GM23338 (cell line): Measurements from ENCODE around the gene RHEX. TPM values are rescaled to one million over a fixed set of nuclear protein-coding genes. Genes with fewer than 3 reads are reported as not detected.

Experiments used
- ATAC-seq: fragments of 200-7000 bp; cut with Tn5 transposase; 3 replicates; pipeline ENCODE4 v1.9.1; 2020
- DNase-seq: peaks from one replicate; pipeline ENCODE4 v3.0.0-alpha.2; 2015; ENCODE audit warnings: low spot score
- H2AFZ ChIP-seq: fragments of 200-600 bp; sonication (generic); 2 replicates; pipeline ENCODE4 v1.8.0; 2016; ENCODE audit warnings: antibody characterized with exemption, mild to moderate bottlenecking, moderate library complexity
- H3F3A ChIP-seq: fragments of 200-600 bp; sonication (generic); replicated peaks from 2 replicates; pipeline ENCODE4 v1.8.0; 2017; ENCODE audit warnings: antibody characterized with exemption, mixed run types, low read depth
- H3K27ac ChIP-seq: fragments of 200-600 bp; sonication (generic); 2 replicates; pipeline ENCODE4 v1.6.1; 2016; ENCODE audit warnings: low read depth
- H3K27me3 ChIP-seq: fragments of 200-600 bp; sonication (generic); 2 replicates; pipeline ENCODE4 v1.8.0; 2016; ENCODE audit warnings: mild to moderate bottlenecking, mixed run types, moderate library complexity; ENCODE audit not compliant: insufficient read depth
- H3K36me3 ChIP-seq: fragments of 200-600 bp; sonication (generic); 2 replicates; pipeline ENCODE4 v1.8.0; 2016; ENCODE audit warnings: mild to moderate bottlenecking; ENCODE audit not compliant: insufficient read depth
- H3K4me1 ChIP-seq: fragments of 200-600 bp; sonication (generic); 2 replicates; pipeline ENCODE4 v1.8.0; 2016; ENCODE audit warnings: mild to moderate bottlenecking, moderate library complexity; ENCODE audit not compliant: insufficient read depth
- H3K4me2 ChIP-seq: fragments of 200-600 bp; sonication (generic); 2 replicates; pipeline ENCODE4 v1.7.1; 2017; ENCODE audit warnings: mixed run types
- H3K4me3 ChIP-seq: fragments of 200-600 bp; sonication (generic); 2 replicates; pipeline ENCODE4 v1.6.1; 2016; ENCODE audit warnings: mixed run types
- H3K79me2 ChIP-seq: fragments of 200-600 bp; sonication (generic); replicated peaks from 2 replicates; pipeline ENCODE4 v1.8.0; 2017; ENCODE audit warnings: mild to moderate bottlenecking; ENCODE audit not compliant: insufficient read depth
- H3K9me2 ChIP-seq: fragments of 200-600 bp; sonication (generic); 2 replicates; pipeline ENCODE4 v1.8.0; 2017; ENCODE audit not compliant: insufficient read depth
- H4K20me1 ChIP-seq: fragments of 200-600 bp; sonication (generic); replicated peaks from 2 replicates; pipeline ENCODE4 v1.8.0; 2017; ENCODE audit warnings: mild to moderate bottlenecking; ENCODE audit not compliant: insufficient read depth
- H3K27ac Mint-ChIP-seq: 2 replicates; pipeline ENCODE4 v1.8.0; 2020; ENCODE audit warnings: inconsistent platforms, mild to moderate bottlenecking, moderate library complexity, mixed read lengths
- H3K27me3 Mint-ChIP-seq: 3 replicates; pipeline ENCODE4 v1.8.0; 2022; ENCODE audit warnings: low read depth, mild to moderate bottlenecking, moderate library complexity, mixed read lengths, inconsistent platforms; ENCODE audit not compliant: insufficient read depth, poor library complexity
- H3K36me3 Mint-ChIP-seq: 3 replicates; pipeline ENCODE4 v1.8.0; 2021; ENCODE audit warnings: low read depth, mild to moderate bottlenecking, inconsistent platforms, moderate library complexity, mixed read lengths
- H3K4me1 Mint-ChIP-seq: 3 replicates; pipeline ENCODE4 v1.8.0; 2020; ENCODE audit warnings: mild to moderate bottlenecking, inconsistent platforms, mixed read lengths
- H3K4me3 Mint-ChIP-seq: 3 replicates; pipeline ENCODE4 v1.8.0; 2021; ENCODE audit warnings: moderate library complexity, mild to moderate bottlenecking, inconsistent platforms, mixed read lengths
- H3K9me3 Mint-ChIP-seq: 3 replicates; pipeline ENCODE4 v1.8.0; 2020; ENCODE audit warnings: moderate library complexity, mild to moderate bottlenecking, inconsistent platforms, mixed read lengths
- CREB1 ChIP-seq: fragments of 250-450 bp; sonication (Bioruptor Pico); IDR thresholded peaks from 2 replicates; pipeline ENCODE4 v1.5.0; 2020; ENCODE audit warnings: low read depth, mild to moderate bottlenecking, moderate library complexity
- ETS1 ChIP-seq: IDR thresholded peaks from 2 replicates; pipeline ENCODE4 v1.6.1; 2016; ENCODE audit warnings: antibody characterized with exemption
- EZH2 ChIP-seq: fragments of 200-600 bp; sonication (generic); IDR thresholded peaks from one replicate; pipeline ENCODE4 v1.8.0; 2017; ENCODE audit warnings: antibody characterized with exemption, mild to moderate bottlenecking, low read depth; ENCODE audit not compliant: unreplicated experiment
- JUNB ChIP-seq: IDR thresholded peaks from one replicate; pipeline ENCODE4 v1.6.1; 2016; ENCODE audit warnings: antibody characterized with exemption; ENCODE audit not compliant: unreplicated experiment
- NANOG ChIP-seq: IDR thresholded peaks from 2 replicates; pipeline ENCODE4 v1.6.1; 2016; ENCODE audit warnings: antibody characterized with exemption, borderline replicate concordance
- STAT1 ChIP-seq: IDR thresholded peaks from one replicate; pipeline ENCODE4 v1.6.1; 2016; ENCODE audit warnings: antibody characterized with exemption; ENCODE audit not compliant: unreplicated experiment
- ZNF114 ChIP-seq: fragments of 250-450 bp; sonication (Bioruptor Pico); IDR thresholded peaks from 2 replicates; pipeline ENCODE4 v1.5.0; 2020; ENCODE audit warnings: mild to moderate bottlenecking, moderate library complexity
- polyA plus RNA-seq: library from polyadenylated mRNA; unstranded; fragments of >200 nt; fragmentation: Nextera tagmentation; extraction: Ambion mirVana; gene quantifications from 2 replicates; pipeline ENCODE4 v1.2.1, GENCODE V29; 2016
- total RNA-seq: library from RNA; depleted of rRNA; stranded (reverse); fragments of >200 nt; shearing (Covaris generic); gene quantifications from 2 replicates; pipeline ENCODE4 v1.2.3, GENCODE V29; 2014
- TF ChIP-seq, protein P1 (sequence below), 2 experiments: fragments of 200-600 bp in 1 of 2; sonication (generic) in 1 of 2; conservative IDR thresholded peaks; 2 replicates each; pipeline versions ENCODE4 v1.5.1 to v1.6.1; 2016 to 2017; ENCODE audit warnings: antibody characterized with exemption in 2 of 2, low read depth in 2 of 2, mild to moderate bottlenecking in 2 of 2, moderate library complexity in 1 of 2

Gene RHEX
- total and polyA plus RNA-seq, 2 experiments from 2014 or later: not detected

- Histone ChIP-seq H3F3A (no peaks in the 10 kb centered on the region), H3K4me3 (no peak overlapping the region), H3K9me2 (no peaks in the 10 kb centered on the region), H3K27ac (no peak overlapping the region), H3K4me1 (no peaks in the 10 kb centered on the region), H4K20me1 (no peaks in the 10 kb centered on the region), H3K79me2 (no peaks in the 10 kb centered on the region), H3K4me2 (no peak overlapping the region), H2AFZ (no peak overlapping the region), H3K36me3 (no peaks in the 10 kb centered on the region), H3K27me3 (no peaks in the 10 kb centered on the region)
- TF ChIP-seq CREB1 (CRISPR knock-in tag) (no peak), EZH2 (no peak), JUNB (no peak), ETS1 (no peak), NANOG (no peak)
- H3K4me1 Mint-ChIP-seq: no peaks in the 10 kb centered on the region
- no peak overlapping the region for H3K4me3 Mint-ChIP-seq
- no peaks in the 10 kb centered on the region for H3K36me3 Mint-ChIP-seq
- H3K9me3 Mint-ChIP-seq: no peaks in the 10 kb centered on the region
- no peak for ATAC-seq
- H3K27ac Mint-ChIP-seq: no peak overlapping the region
- peaks cover 8% of the 10 kb centered on the region for H3K27me3 Mint-ChIP-seq
- DNase-seq: no peak
Observed at GRCh38 chr1:206110161-206110560, 57.2 kb downstream of the RHEX start.

GRCh38 chr1:206110820-206111219, 57.8 kb downstream of the RHEX start:
- no peaks in the 10 kb centered on the region for H3K9me3 Mint-ChIP-seq
- H3K4me1 ChIP-seq: no peaks in the 10 kb centered on the region
- DNase-seq (no peak), ATAC-seq (no peak)
- H4K20me1 ChIP-seq: no peaks in the 10 kb centered on the region
- H3K4me1 Mint-ChIP-seq: no peaks in the 10 kb centered on the region
- no peaks in the 10 kb centered on the region for H3F3A ChIP-seq
- no peaks in the 10 kb centered on the region for H3K9me2 ChIP-seq
- H2AFZ ChIP-seq: no peak overlapping the region
- TF ChIP-seq JUNB: no peak
- no peak for TF ChIP-seq NANOG
- TF ChIP-seq CREB1 (CRISPR knock-in tag): no peak
- no peak for TF ChIP-seq STAT1
- TF ChIP-seq, protein P1, sequence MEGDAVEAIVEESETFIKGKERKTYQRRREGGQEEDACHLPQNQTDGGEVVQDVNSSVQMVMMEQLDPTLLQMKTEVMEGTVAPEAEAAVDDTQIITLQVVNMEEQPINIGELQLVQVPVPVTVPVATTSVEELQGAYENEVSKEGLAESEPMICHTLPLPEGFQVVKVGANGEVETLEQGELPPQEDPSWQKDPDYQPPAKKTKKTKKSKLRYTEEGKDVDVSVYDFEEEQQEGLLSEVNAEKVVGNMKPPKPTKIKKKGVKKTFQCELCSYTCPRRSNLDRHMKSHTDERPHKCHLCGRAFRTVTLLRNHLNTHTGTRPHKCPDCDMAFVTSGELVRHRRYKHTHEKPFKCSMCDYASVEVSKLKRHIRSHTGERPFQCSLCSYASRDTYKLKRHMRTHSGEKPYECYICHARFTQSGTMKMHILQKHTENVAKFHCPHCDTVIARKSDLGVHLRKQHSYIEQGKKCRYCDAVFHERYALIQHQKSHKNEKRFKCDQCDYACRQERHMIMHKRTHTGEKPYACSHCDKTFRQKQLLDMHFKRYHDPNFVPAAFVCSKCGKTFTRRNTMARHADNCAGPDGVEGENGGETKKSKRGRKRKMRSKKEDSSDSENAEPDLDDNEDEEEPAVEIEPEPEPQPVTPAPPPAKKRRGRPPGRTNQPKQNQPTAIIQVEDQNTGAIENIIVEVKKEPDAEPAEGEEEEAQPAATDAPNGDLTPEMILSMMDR (conservative IDR thresholded peaks at IDR 0.05; ENCODE audit: low read depth in 2 of 2): no peak
- TF ChIP-seq ZNF114 (CRISPR knock-in tag): no peak
- H3K4me2 ChIP-seq: no peak overlapping the region
- H3K27me3 ChIP-seq: no peaks in the 10 kb centered on the region
- no peak overlapping the region for H3K4me3 ChIP-seq
- peaks cover 8% of the 10 kb centered on the region for H3K27me3 Mint-ChIP-seq
- no peaks in the 10 kb centered on the region for H3K36me3 ChIP-seq
- no peak overlapping the region for H3K27ac ChIP-seq
- no peaks in the 10 kb centered on the region for H3K79me2 ChIP-seq
- H3K27ac Mint-ChIP-seq: no peak overlapping the region
- H3K36me3 Mint-ChIP-seq: no peaks in the 10 kb centered on the region
- H3K4me3 Mint-ChIP-seq: no peak overlapping the region
